Measurements from ENCODE around the gene PNMA1.

- TF ChIP-seq CTCF (IDR thresholded peaks at IDR 0.05) = no peak
- TF ChIP-seq POLR2AphosphoS5 (IDR thresholded peaks at IDR 0.05) = no peak
Measured at GRCh38 chr14:73744874-73745529, 30.8 kb upstream of the PNMA1 start.
